Fibroblast of lung (primary cell): ENCODE data around the gene TAGLN2. TPM values are rescaled to one million over a fixed set of nuclear protein-coding genes. Genes with fewer than 3 reads are reported as not detected.

Experiments
- DNase-seq, 2 donors: peaks; one replicate each; pipeline versions ENCODE4 v3.0.0 to v3.0.0-alpha.2; 2010; ENCODE audit warnings: low read depth in 2 of 2
- H2AFZ ChIP-seq: 2 replicates; pipeline ENCODE4 v1.5.1; 2012; ENCODE audit warnings: low read length, control low read depth, inconsistent platforms
- H3K27ac ChIP-seq: 2 replicates; pipeline ENCODE4 v1.5.1; 2011; ENCODE audit warnings: low read length, control low read depth; ENCODE audit not compliant: insufficient read depth
- H3K27me3 ChIP-seq: 2 replicates; pipeline ENCODE4 v1.5.1; 2011; ENCODE audit warnings: mild to moderate bottlenecking, low read length; ENCODE audit not compliant: control insufficient read depth, insufficient read depth
- H3K36me3 ChIP-seq: 2 replicates; pipeline ENCODE4 v1.5.1; 2011; ENCODE audit warnings: low read length; ENCODE audit not compliant: control insufficient read depth, insufficient read depth
- H3K4me1 ChIP-seq: 2 replicates; pipeline ENCODE4 v1.5.1; 2011; ENCODE audit warnings: low read length; ENCODE audit not compliant: control insufficient read depth, insufficient read depth; ENCODE audit errors: extremely low read depth
- H3K4me2 ChIP-seq: 2 replicates; pipeline ENCODE4 v1.5.1; 2011; ENCODE audit warnings: low read length, control low read depth; ENCODE audit not compliant: insufficient read depth; ENCODE audit errors: extremely low read depth
- H3K4me3 ChIP-seq, 4 experiments: fragments of 200-600 bp in 1 of 4; sonication (generic) in 1 of 4; replicated peaks in 1 of 4; 2 replicates each; pipeline ENCODE4 v1.5.1; 2011 to 2016; ENCODE audit warnings: low read length in 4 of 4, low read depth in 3 of 4, mild to moderate bottlenecking in 3 of 4, control low read depth in 2 of 4, inconsistent platforms in 1 of 4, mixed read lengths in 1 of 4; ENCODE audit not compliant: insufficient read depth in 1 of 4; ENCODE audit errors: control extremely low read depth in 1 of 4
- H3K79me2 ChIP-seq: 2 replicates; pipeline ENCODE4 v1.5.1; 2012; ENCODE audit warnings: mild to moderate bottlenecking, low read length, inconsistent platforms; ENCODE audit not compliant: control insufficient read depth, insufficient read depth
- H3K9ac ChIP-seq: 2 replicates; pipeline ENCODE4 v1.5.1; 2011; ENCODE audit warnings: mild to moderate bottlenecking, low read length, control low read depth; ENCODE audit not compliant: insufficient read depth
- H3K9me3 ChIP-seq: 2 replicates; pipeline ENCODE4 v1.5.1; 2012; ENCODE audit warnings: low read depth, low read length; ENCODE audit not compliant: control insufficient read depth, insufficient read depth
- H4K20me1 ChIP-seq: 2 replicates; pipeline ENCODE4 v1.5.1; 2011; ENCODE audit warnings: low read length; ENCODE audit not compliant: control insufficient read depth, insufficient read depth; ENCODE audit errors: extremely low read depth
- CTCF ChIP-seq, 2 donors: IDR thresholded peaks in 1 of 2; conservative IDR thresholded peaks in 1 of 2; 1 replicate in 1 of 2; 2 replicates in 1 of 2; pipeline ENCODE4 v1.5.1; 2011 to 2012; ENCODE audit warnings: low read length in 2 of 2, control low read depth in 1 of 2, inconsistent platforms in 1 of 2, low read depth in 1 of 2, mild to moderate bottlenecking in 1 of 2
- EZH2 ChIP-seq: IDR thresholded peaks from 2 replicates; pipeline ENCODE4 v1.5.1; 2012; ENCODE audit warnings: low read length, control low read depth, mild to moderate bottlenecking; ENCODE audit errors: missing control alignments
- polyA plus RNA-seq, 2 donors: library from polyadenylated mRNA; depleted of rRNA in 1 of 2; stranded (reverse) in 1 of 2; unstranded in 1 of 2; fragments of >200 nt; gene quantifications; 2 replicates each; pipeline ENCODE4 v1.2.1, GENCODE V29; 2011 to 2012; ENCODE audit warnings: missing spikeins in 1 of 2
- total RNA-seq: library from RNA; depleted of rRNA; stranded (reverse); fragments of >200 nt; gene quantifications from 2 replicates; pipeline ENCODE4 v1.2.1, GENCODE V29; 2014

Gene TAGLN2
- total and polyA plus RNA-seq, 2 donors (not counting 1 experiment from before 2014, with no cell fraction given) = 300 to 718 TPM

GRCh38 chr1:159879977-159880376 lies 45.3 kb downstream of the TAGLN2 start:
- DNase-seq = peak; percentile 76 to 87
- Histone ChIP-seq H3K27ac (no peak overlapping the region), H3K27me3 (no peaks in the 10 kb centered on the region), H3K4me2 (no peak overlapping the region), H2AFZ (no peak overlapping the region), H3K9ac (no peak overlapping the region), H3K4me3 (no peak overlapping the region), H4K20me1 (no peaks in the 10 kb centered on the region), H3K4me1 (peaks cover 14% of the 10 kb centered on the region), H3K9me3 (no peaks in the 10 kb centered on the region), H3K79me2 (no peaks in the 10 kb centered on the region), H3K36me3 (no peaks in the 10 kb centered on the region)
- TF ChIP-seq CTCF (conservative IDR thresholded peaks at IDR 0.05 in 1 of 2, IDR thresholded peaks at IDR 0.05 in 1 of 2; ENCODE audit: low read depth in 1 of 2, low read length in 2 of 2) (no peak), EZH2 (no peak)

GRCh38 chr1:159879136-159879535 lies 46.2 kb downstream of the TAGLN2 start:
- peaks cover 14% of the 10 kb centered on the region for H3K4me1 ChIP-seq
- peak in 1 of 2 donors; percentile 61 for DNase-seq
- no peaks in the 10 kb centered on the region for H3K79me2 ChIP-seq
- no peak overlapping the region for H2AFZ ChIP-seq
- no peak overlapping the region for H3K27ac ChIP-seq
- no peak overlapping the region for H3K4me3 ChIP-seq
- no peaks in the 10 kb centered on the region for H4K20me1 ChIP-seq
- no peak overlapping the region for H3K9ac ChIP-seq
- TF ChIP-seq EZH2 (no peak), CTCF (conservative IDR thresholded peaks at IDR 0.05 in 1 of 2, IDR thresholded peaks at IDR 0.05 in 1 of 2; ENCODE audit: low read depth in 1 of 2, low read length in 2 of 2) (no peak)
- H3K9me3 ChIP-seq = no peaks in the 10 kb centered on the region
- no peaks in the 10 kb centered on the region for H3K36me3 ChIP-seq
- H3K27me3 ChIP-seq = no peaks in the 10 kb centered on the region
- no peak overlapping the region for H3K4me2 ChIP-seq

- Histone ChIP-seq H3K27ac (no peak overlapping the region), H2AFZ (no peak overlapping the region), H3K79me2 (no peaks in the 10 kb centered on the region), H3K9ac (no peak overlapping the region), H4K20me1 (no peaks in the 10 kb centered on the region), H3K36me3 (no peaks in the 10 kb centered on the region), H3K4me1 (peaks cover 14% of the 10 kb centered on the region), H3K4me3 (no peak overlapping the region), H3K4me2 (no peak overlapping the region), H3K9me3 (no peaks in the 10 kb centered on the region), H3K27me3 (no peaks in the 10 kb centered on the region)
- DNase-seq = no peak
- TF ChIP-seq EZH2 (no peak), CTCF (conservative IDR thresholded peaks at IDR 0.05 in 1 of 2, IDR thresholded peaks at IDR 0.05 in 1 of 2; ENCODE audit: low read depth in 1 of 2, low read length in 2 of 2) (no peak)
These were observed 47.4 kb downstream of the TAGLN2 start for GRCh38 chr1:159877695-159878444.
